HepG2 (cell line): Measurements from ENCODE around the gene MTA1. TPM values are rescaled to one million over a fixed set of nuclear protein-coding genes. Genes with fewer than 3 reads are reported as not detected.
A peak's percentile ranks its signal among the peaks of the same experiment; 100 is the strongest.

Source experiments
- SIN3A ChIP-seq: IDR thresholded peaks from 2 replicates; pipeline ENCODE4 v1.6.1; 2011; ENCODE audit warnings: low read depth, mild to moderate bottlenecking, control low read depth, low read length, borderline replicate concordance
- YEATS2 ChIP-seq: sonication (generic); formaldehyde crosslinking; IDR thresholded peaks from 2 replicates; pipeline ENCODE4 v1.4.0; 2020; ENCODE audit warnings: missing genetic modification reagents, borderline replicate concordance
- ZBTB7A ChIP-seq: sonication (generic); formaldehyde crosslinking; IDR thresholded peaks from 2 replicates; pipeline ENCODE4 v1.8.0; 2022; ENCODE audit warnings: mild to moderate bottlenecking, missing genetic modification reagents
- ZNF367 ChIP-seq: sonication (generic); formaldehyde crosslinking; IDR thresholded peaks from 2 replicates; pipeline ENCODE4 v1.4.0; 2020; ENCODE audit warnings: missing genetic modification reagents, borderline replicate concordance
- ZNF670 ChIP-seq: sonication (generic); formaldehyde crosslinking; IDR thresholded peaks from 2 replicates; pipeline ENCODE4 v1.8.0; 2022; ENCODE audit warnings: mild to moderate bottlenecking, missing genetic modification reagents, borderline replicate concordance
- ZNF775 ChIP-seq: sonication (generic); formaldehyde crosslinking; IDR thresholded peaks from 2 replicates; pipeline ENCODE4 v1.4.0; 2020; ENCODE audit warnings: missing genetic modification reagents, mild to moderate bottlenecking, moderate library complexity, borderline replicate concordance
- ZNF891 ChIP-seq: sonication (generic); formaldehyde crosslinking; IDR thresholded peaks from 2 replicates; pipeline ENCODE4 v1.5.0; 2020; ENCODE audit warnings: mild to moderate bottlenecking, missing genetic modification reagents
- polyA plus RNA-seq, 8 experiments: library from polyadenylated mRNA; depleted of rRNA in 3 of 8; stranded (reverse) in 7 of 8; unstranded in 1 of 8; fragments of >200 nt; fragmentation: Illumina TruSeq in 4 of 8; extraction: Trizol in 4 of 8; gene quantifications; 2 replicates each; pipeline versions ENCODE4 v1.2.1 to v1.2.3, GENCODE V29; 2011 to 2016; ENCODE audit warnings: low read depth in 4 of 8, missing spikeins in 1 of 8, mixed read lengths in 1 of 8; ENCODE audit not compliant: insufficient read depth in 1 of 8
- total RNA-seq, 5 experiments: library from RNA; depleted of rRNA; stranded (reverse); fragments of >200 nt; fragmentation: Illumina TruSeq; extraction: Trizol; gene quantifications; 2 replicates each; pipeline ENCODE4 v1.2.3, GENCODE V29; 2016; ENCODE audit warnings: low read depth in 1 of 5
- TF ChIP-seq, protein P1 (sequence below): sonication (generic); formaldehyde crosslinking; IDR thresholded peaks from 2 replicates; pipeline ENCODE4 v1.4.0; 2020; ENCODE audit warnings: mild to moderate bottlenecking, missing genetic modification reagents
- TF ChIP-seq, protein P2 (sequence below): IDR thresholded peaks from 2 replicates; pipeline ENCODE4 v1.6.1; 2016; ENCODE audit warnings: low read depth, missing genetic modification reagents, missing compliant biosample characterization
- TF ChIP-seq, protein P3 (sequence below): sonication (generic); formaldehyde crosslinking; IDR thresholded peaks from 2 replicates; pipeline ENCODE4 v1.9.0; 2022; ENCODE audit warnings: low read depth, missing genetic modification reagents

The MTA1 gene
- total and polyA plus RNA-seq, 2 of the 13 experiments (the other 11 are each of a cell fraction or from before 2014, with no cell fraction given), result 35.2 to 85.8 TPM

DNA sequence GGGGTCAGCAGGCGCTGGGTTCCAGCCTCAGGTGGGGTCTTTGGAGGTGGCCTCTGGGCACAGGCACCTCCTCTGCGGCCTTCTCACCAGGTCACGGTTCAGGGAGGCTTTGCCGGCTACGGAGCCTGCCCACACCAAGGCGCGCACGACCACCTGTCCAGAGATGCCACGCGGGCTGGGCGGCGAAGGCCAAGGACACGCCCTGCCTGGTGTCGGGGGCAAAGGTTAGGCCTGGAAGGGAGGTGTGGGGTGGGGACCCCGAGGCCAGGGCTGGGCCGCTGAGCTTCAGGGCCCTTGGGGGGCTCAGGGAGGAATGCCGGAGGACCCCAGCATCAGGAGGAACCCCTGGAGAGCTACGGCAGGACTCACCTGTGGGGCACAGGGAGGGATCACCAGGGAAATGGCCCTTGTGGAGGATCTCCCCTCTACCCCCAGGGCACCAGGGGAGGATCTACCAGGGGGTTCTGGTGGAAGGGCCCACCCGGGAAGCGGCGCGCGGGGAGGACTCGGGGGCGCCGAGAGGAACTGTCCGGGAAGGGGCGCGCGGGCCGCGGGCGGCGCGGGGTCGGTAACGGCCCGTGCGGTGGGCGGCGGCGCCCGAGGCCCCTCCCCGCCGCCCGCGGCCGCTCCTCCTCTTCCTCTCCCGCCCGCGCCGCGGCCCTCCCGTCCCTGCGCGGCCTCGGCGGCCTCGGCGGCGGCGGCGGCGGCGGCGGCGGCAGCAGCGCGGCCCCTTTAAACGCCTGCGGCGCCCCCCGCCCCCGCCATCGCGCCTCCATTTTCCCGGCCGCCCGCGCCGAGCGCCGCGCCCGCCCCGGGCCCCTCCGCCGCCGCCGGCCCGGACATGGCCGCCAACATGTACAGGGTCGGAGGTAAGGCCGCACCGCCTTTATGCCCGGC is at the start of gene MTA1 (continued):
- TF ChIP-seq, protein P1, sequence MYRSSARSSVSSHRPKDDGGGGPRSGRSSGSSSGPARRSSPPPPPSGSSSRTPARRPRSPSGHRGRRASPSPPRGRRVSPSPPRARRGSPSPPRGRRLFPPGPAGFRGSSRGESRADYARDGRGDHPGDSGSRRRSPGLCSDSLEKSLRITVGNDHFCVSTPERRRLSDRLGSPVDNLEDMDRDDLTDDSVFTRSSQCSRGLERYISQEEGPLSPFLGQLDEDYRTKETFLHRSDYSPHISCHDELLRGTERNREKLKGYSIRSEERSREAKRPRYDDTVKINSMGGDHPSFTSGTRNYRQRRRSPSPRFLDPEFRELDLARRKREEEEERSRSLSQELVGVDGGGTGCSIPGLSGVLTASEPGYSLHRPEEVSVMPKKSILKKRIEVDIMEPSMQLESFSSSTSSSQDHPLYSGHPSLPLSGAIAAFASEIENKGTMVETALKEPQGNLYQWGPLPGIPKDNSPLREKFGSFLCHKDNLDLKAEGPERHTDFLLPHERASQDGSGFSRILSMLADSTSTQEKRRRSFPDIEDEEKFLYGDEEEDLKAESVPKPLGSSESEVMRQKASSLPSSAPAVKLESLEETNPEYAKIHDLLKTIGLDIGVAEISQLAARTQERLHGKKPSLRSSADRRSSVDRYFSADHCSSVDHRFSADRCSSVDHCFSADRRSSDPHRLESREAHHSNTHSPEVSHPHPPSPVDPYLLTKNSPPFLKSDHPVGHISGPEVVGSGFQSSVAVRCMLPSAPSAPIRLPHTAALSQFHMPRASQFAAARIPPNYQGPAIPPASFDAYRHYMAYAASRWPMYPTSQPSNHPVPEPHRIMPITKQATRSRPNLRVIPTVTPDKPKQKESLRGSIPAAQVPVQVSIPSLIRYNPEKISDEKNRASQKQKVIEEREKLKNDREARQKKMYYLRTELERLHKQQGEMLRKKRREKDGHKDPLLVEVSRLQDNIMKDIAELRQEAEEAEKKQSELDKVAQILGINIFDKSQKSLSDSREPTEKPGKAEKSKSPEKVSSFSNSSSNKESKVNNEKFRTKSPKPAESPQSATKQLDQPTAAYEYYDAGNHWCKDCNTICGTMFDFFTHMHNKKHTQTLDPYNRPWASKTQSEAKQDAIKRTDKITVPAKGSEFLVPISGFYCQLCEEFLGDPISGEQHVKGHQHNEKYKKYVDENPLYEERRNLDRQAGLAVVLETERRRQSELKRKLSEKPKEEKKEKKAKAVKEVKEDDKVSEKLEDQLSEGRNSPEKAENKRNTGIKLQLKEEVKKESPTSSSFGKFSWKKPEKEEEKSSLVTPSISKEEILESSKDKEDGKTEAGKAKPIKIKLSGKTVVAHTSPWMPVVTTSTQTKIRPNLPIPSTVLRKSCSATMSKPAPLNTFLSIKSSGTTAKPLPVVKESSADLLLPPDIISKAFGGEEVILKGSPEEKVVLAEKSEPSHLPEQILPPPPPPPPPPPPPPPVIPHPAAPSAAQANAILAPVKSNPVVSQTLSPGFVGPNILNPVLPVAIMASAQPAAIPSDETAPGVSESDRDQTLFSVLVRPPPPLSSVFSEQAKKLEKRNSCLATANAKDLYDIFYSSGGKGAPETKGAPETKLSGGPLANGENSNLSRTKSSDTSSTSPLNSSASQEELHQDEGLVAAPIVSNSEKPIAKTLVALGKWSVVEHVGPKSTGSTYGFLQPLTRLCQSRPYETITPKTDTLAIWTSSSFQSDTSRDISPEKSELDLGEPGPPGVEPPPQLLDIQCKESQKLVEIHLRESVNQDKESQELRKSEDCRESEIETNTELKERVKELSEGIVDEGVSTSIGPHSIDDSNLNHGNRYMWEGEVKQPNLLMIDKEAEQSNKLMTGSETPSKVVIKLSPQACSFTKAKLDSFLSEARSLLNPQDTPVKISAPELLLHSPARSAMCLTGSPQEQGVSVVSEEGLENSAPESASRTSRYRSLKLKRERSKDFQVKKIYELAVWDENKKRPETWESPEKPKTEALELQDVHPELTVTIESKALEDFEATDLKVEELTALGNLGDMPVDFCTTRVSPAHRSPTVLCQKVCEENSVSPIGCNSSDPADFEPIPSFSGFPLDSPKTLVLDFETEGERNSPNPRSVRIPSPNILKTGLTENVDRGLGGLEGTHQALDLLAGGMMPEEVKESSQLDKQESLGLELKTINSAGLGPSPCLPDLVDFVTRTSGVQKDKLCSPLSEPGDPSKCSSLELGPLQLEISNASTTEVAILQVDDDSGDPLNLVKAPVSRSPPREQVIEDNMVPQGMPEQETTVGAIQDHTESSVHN, result no peak
- TF ChIP-seq ZNF670 (peak; percentile 55; the same call in 1 of the 2 replicates), YEATS2 (CRISPR knock-in tag) (no peak), SIN3A (no peak), ZNF891 (CRISPR knock-in tag) (0 out of 2 replicates have a peak, but pooled peaks have one; percentile 56), ZBTB7A (CRISPR knock-in tag) (peak; percentile 89), ZNF367 (CRISPR knock-in tag) (peak; percentile 23; the same call in 1 of the 2 replicates), ZNF775 (CRISPR knock-in tag) (no peak)
- TF ChIP-seq, protein P2, sequence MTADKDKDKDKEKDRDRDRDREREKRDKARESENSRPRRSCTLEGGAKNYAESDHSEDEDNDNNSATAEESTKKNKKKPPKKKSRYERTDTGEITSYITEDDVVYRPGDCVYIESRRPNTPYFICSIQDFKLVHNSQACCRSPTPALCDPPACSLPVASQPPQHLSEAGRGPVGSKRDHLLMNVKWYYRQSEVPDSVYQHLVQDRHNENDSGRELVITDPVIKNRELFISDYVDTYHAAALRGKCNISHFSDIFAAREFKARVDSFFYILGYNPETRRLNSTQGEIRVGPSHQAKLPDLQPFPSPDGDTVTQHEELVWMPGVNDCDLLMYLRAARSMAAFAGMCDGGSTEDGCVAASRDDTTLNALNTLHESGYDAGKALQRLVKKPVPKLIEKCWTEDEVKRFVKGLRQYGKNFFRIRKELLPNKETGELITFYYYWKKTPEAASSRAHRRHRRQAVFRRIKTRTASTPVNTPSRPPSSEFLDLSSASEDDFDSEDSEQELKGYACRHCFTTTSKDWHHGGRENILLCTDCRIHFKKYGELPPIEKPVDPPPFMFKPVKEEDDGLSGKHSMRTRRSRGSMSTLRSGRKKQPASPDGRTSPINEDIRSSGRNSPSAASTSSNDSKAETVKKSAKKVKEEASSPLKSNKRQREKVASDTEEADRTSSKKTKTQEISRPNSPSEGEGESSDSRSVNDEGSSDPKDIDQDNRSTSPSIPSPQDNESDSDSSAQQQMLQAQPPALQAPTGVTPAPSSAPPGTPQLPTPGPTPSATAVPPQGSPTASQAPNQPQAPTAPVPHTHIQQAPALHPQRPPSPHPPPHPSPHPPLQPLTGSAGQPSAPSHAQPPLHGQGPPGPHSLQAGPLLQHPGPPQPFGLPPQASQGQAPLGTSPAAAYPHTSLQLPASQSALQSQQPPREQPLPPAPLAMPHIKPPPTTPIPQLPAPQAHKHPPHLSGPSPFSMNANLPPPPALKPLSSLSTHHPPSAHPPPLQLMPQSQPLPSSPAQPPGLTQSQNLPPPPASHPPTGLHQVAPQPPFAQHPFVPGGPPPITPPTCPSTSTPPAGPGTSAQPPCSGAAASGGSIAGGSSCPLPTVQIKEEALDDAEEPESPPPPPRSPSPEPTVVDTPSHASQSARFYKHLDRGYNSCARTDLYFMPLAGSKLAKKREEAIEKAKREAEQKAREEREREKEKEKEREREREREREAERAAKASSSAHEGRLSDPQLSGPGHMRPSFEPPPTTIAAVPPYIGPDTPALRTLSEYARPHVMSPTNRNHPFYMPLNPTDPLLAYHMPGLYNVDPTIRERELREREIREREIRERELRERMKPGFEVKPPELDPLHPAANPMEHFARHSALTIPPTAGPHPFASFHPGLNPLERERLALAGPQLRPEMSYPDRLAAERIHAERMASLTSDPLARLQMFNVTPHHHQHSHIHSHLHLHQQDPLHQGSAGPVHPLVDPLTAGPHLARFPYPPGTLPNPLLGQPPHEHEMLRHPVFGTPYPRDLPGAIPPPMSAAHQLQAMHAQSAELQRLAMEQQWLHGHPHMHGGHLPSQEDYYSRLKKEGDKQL, result no peak
- TF ChIP-seq, protein P3, sequence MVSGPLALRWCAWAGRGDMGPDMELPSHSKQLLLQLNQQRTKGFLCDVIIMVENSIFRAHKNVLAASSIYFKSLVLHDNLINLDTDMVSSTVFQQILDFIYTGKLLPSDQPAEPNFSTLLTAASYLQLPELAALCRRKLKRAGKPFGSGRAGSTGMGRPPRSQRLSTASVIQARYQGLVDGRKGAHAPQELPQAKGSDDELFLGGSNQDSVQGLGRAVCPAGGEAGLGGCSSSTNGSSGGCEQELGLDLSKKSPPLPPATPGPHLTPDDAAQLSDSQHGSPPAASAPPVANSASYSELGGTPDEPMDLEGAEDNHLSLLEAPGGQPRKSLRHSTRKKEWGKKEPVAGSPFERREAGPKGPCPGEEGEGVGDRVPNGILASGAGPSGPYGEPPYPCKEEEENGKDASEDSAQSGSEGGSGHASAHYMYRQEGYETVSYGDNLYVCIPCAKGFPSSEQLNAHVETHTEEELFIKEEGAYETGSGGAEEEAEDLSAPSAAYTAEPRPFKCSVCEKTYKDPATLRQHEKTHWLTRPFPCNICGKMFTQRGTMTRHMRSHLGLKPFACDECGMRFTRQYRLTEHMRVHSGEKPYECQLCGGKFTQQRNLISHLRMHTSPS, result 0 out of 2 replicates have a peak, but pooled peaks have one; percentile 46
